Embryonic facial prominence (tissue), 1 donor: ENCODE results near the gene GALNT7.

ENCODE experiments used
- DNase-seq: peaks from one replicate; pipeline ENCODE4 v3.0.0-alpha.2; 2016; ENCODE audit errors: extremely low spot score

GALNT7 gene

DNA sequence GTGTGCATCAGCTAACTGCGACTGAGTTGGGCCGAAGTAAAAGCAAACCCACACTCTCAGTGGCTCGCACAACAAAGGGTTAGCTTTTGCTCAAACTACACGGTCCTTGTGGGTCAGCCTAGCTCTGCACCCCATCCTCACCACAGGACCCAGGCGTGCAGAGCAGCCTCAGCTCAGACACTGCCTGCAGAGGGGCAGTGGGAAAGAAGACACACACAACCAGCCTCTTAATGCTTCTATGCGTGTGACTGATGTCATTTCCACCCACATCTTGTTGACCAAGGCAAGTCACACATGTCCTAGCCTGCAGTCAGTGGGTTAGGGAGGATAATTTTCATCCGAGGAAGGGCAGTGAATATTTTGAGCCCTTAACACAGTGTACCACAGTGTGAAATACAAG is 125.1 kb downstream of the GALNT7 start:
- DNase-seq, result no peak

DNA sequence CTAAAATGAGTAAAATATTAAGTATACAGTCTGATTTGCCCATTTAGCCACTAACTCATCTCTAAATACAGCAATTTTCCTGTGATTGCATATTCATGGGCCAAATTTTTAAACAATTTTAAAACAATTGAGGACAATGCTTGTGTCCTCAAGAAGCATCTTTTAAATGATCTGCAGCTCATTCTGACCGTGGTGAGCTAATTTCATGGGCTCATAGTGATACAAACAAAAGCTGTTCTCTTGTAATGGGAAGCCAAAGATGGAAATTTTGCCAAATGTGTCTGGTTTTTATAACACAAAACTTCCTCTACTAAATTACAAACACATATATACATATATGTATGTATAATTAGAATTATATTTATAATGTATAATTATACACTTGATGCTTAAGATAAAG is 125.8 kb downstream of the GALNT7 start:
- DNase-seq, result no peak

DNA sequence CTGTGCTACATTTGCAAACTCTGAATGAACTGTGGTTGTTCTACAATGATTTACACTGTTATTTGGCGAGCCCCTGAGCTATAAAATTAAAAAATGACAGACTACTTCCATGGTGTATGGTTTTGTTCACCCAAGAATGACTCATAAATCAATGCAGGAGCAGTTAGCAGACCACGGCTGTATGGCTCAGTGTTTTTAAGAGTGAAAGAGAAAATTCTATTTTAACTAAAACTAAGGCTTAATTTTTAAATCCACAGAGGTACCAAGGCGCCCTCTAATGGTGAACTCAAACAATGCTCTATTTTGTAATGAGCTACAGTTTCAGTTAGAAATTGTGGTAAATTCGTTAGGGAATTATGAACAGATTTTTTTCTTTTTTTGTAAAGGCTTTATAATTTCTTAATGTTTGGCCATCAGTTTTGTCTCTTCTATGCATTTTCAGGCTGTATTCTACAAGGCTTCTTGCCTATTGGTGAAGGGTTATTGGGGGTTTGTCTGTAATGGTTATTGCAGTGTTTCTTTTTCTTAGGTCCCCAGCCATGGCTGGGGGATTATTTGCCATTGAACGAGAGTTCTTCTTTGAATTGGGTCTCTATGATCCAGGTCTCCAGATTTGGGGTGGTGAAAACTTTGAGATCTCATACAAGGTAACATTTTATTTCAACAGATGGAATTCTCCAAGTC is 133.0 kb downstream of the GALNT7 start:
- no peak for DNase-seq

DNA sequence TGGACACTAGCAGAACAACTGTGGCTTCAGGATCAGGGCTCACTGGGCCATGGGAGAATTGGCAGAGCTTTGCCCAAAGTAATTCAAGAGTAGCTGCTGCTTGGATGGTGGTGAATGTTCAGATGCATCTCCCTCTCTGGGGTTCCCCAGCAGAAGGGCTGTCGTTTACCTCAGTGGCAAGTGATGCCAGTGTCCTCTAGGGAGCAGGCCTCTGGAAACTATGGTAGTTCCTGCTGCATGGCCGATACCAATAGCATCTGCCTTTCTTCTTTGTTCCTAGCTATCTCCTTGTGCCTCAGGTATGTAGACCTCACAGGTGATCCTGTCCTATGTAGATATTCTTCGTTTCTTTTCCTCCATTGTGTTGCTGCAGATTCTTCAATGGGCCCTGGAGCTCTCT is 139.2 kb downstream of the GALNT7 start:
- DNase-seq, result no peak

DNA sequence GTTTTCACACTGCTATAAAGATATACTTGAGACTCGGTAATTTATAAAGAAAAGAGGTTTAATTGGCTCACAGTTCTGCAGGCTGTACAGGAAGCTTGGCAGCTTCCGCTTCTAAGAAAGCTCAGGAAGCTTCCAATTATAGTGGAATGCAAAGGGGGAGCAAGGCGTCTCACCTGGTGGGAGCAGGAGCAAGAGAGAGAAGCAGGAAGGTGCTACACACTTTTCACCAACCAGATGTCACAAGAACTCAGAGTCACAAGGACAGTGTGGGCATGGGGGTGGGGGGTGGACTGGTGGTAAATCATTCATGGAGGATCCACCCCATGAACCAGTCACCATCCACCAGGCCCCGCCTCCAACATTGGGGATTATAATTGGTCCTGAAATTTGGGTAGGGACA is 142.8 kb downstream of the GALNT7 start:
- DNase-seq, result no peak

DNA sequence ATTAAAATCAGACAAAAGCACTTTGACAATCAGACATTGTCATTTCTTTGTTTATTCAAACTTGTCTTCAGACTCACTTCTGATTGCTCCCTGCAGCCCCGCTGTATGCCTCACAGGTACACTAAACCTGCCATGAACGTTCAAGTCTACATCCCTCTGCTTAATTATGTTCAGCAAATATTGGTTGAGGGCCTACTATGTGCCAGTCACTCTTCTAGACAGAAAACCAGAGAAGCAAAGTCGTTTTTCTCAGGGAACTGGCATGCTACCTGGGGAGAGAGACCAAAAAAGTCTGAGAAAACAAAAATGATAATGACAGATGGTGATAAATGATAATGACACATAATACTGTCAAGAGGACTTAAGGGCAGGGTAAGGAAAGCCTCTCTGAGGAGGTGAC is 146.1 kb downstream of the GALNT7 start:
- no peak for DNase-seq

DNA sequence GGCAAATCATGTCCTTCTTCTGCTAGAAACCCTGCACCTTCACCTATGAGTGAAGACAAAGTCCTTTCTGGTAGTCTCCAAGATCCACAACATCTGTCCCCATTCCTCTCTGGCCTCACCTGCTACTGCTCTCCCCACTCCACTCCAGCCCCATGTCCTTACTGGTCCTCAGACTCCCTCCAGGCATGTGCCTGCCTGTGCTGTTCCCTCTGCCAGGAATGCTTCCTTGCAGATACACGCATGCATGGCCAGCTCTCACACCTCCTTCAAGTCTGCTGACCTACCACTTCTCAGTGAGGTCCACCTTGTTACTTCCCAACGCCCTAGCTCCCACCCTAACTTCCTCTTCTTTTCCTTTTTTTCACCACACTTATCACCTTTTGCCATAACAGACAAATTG is 147.4 kb downstream of the GALNT7 start:
- no peak for DNase-seq

DNA sequence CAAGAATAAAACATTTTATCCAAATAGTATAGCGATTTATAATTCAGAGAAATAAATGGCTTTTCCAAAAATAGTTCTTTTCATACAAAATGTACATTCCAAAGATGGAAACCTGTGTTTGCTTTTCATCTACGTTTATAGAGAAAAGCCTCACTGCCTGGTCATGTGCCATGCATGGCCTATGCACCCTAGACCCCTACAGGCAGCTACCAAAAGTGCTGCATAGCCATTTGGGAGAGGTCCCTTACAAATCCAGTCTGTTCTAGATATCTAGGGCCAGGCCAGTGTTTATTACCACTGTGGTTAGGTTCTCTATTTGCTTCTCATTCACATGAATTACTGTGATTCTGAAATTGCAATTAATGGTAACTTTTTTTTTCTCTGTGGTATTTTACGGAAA is 148.4 kb downstream of the GALNT7 start:
- DNase-seq, result no peak

DNA sequence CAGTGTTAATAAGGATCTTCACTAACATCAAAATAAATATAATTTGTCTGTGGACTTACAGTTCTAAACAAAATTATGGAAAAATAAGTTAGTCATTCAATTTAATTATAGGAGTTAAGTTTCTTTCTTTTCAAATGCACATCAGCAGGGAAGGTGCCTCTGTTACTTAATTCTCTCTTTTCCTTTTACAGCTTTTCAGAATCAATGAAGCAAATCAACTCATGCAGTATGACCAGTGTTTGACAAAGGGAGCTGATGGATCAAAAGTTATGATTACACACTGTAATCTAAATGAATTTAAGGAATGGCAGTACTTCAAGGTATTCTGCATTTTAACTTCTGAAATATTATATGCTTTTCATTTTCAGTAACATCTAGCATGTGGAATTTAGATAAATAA is 149.6 kb downstream of the GALNT7 start:
- DNase-seq, result no peak

DNA sequence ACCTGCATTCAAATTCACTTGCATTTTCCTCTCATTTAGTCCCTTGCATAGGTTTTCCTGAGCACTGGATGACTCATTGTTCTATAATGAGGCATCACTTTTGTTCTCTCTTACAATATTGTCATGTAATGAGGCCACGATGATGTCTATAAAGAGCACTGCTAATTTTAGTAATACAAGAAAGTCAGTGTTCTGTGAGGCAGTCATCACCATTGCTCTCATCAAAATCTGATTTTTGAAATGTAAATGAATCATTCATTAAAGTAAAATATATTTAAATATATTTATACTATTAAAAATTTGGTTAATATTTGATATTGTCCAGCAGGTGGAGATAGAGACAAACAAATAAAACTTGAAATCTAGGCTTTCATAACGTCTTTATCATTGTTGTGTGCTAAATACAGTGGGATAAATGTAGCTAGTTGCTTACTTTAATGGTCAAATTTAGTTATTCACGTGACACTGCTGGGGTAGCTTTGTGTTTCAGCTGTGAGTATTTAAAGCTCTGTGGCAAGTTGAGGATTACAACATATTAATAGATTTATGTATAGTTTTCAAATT is 150.1 kb downstream of the GALNT7 start:
- DNase-seq, result no peak

DNA sequence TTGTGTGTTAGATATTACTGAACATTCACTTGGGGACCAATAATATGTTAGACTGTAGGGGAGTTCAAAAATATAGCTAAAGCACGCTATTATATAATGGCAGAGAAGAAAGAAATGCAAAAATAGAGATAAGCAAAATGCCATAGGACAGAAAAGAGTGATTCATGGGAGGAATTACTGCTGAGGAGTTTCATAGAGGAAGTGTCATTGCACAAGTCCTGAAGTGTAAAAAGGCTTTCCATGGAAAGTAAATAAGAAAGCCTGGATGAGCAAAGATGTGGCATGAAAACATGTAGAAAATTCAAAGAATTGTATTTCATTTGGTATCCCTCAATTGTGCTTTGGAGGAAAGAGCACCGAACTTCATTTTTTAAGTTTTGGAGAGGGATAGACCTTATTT is 151.1 kb downstream of the GALNT7 start:
- no peak for DNase-seq

DNA sequence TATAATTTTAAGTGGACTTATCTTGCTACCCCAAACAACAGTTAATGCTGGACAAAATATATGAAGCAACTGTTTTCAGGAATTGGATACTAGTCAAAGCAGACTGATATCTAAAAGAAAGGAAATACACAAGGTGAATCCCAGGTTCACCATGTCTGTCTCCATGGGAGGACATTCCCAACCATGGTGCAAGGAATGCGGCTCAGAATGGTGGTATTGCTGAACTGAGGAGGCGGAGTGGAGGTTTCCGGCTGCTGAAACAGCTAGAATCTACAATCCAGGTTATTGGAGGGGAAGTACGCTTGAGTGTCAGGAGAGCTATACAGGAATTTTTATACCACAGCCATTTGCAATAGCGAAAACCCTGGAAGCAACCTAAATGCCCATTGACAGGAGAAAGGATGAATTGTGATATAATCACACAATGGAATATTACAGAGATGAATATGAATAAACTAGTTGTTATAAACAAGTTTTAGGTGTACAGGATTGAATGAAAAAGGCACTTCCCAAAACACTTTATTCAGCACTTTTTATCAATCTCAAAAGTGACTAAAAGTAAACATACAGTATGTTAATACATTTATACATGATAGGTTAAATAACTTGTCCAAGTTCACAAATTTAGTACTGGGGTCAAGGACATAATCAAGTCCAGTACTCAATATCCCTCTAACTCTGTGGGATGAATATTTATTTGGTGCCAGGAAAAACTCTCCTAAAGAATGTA is 156.6 kb downstream of the GALNT7 start:
- no peak for DNase-seq

DNA sequence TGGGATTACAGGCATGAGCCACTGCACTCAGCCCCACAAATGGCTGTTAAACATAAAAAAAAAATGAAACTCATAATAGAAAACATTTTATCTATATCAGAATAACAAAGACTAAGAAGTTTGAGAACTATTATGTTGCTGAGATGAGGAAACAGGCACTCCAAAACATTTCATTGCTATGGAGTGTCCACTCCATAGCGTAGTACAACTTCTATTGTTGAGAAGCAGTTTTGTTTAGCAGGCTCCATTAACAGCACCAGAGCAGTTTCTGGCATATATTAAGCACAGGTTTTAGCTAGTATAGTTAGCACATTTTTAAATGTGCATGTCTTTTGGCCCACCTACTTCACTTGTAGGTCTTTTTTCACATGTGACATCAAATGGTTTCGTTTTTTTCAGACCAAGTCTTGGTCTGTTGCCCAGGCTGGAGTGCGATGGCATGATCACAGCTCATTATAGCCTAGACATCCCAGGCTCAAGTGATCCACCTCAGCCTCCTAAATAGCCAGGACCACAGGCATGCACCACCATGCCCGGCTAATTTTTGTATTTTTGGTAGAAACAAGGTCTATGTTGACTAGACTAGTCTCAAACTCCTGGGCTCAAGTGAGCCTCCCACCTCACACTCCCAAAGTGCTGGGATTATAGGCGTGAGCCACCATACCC is 159.8 kb downstream of the GALNT7 start:
- no peak for DNase-seq

DNA sequence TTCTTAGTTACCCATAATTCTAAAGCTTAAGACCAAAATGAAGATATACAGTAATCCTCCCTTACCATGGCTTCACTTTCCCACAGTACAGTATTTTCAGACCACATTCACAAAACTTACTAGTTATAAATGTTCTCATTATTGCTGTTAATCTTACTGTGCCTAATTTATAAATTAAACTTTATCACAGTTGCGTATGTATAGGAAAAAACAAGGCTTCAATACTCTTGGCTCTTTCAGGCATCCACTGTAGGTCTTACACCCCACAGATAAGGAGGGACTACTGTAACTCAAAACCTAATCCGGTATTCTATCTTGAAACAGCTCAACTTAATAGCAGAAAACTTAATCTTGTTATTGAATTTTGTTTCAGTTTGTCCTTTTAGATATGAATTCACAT is 162.0 kb downstream of the GALNT7 start:
- DNase-seq, result no peak

DNA sequence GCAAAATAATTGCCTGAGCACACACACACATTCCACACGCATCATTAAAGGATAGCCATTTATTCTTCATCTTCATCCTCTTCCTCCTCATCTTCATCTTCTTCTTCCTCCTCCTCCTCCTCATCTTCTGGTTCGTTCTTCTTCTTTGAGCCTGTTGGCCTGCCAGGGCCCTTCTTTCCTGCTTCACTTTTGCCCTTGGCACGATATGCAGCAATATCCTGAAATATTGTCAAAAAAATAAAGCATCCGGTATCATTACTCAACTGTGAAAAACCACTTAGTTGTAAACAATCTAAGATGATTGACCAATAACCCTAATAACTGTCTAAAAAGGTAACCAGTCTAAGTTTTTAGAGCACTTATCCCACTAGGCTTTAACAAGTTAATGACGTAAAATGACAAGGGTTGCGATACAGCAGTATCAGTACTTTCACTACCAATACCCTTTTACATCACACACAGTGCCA is 163.4 kb downstream of the GALNT7 start:
- DNase-seq, result no peak

DNA sequence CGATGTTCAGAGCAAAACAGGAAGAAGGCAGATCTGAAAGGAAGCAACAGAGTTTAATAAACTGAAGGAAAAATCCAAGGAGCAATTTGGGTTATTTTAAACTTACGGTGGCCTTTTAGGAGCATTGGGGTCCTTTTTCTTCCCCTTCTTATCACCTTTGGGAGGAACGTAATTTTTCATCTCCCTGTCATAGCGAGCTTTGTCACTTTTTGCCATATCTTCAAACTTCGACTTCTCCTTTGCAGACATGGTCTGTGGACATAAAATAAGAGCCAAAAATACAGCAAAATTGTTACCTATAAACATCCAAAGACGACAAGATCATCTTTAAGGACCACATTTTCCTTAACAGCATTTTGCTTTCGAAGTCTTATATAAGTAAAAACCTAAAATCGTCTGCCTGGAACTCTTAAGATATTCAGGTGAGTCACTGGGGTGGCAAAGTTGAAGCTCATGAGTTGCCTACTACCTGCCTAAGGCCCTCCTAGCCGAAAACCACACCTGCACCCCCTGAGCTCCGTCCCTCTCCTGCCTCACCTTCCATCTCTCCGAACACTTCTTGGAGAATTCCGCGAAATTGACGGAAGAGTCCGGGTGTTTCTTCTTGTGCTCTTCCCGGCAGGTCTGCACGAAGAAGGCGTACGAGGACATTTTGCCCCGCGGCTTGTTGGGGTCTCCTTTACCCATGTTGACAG is 164.5 kb downstream of the GALNT7 start:
- peak; percentile 22 for DNase-seq

DNA sequence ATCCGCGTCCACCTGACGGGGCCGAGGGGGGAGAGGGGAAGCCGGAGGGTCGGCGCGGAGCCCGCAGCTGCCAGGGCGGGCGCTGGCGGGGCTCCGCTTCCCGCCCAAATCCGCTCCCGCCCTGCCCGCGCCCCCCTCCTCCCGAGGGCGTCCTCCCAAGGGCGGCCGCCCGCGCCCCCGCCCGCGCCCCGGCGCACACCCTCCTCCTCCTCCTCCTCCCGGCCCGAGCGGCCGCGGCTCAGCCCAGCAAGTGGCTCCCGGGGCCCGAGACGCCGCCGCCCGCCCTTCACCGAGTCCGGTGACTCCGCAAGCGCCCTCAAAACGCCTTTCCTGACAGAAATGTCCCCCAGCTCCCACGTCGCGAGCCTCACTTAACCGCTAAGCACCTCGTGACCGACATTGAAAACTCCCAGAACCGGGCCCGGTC is 165.1 kb downstream of the GALNT7 start:
- DNase-seq, result no peak

DNA sequence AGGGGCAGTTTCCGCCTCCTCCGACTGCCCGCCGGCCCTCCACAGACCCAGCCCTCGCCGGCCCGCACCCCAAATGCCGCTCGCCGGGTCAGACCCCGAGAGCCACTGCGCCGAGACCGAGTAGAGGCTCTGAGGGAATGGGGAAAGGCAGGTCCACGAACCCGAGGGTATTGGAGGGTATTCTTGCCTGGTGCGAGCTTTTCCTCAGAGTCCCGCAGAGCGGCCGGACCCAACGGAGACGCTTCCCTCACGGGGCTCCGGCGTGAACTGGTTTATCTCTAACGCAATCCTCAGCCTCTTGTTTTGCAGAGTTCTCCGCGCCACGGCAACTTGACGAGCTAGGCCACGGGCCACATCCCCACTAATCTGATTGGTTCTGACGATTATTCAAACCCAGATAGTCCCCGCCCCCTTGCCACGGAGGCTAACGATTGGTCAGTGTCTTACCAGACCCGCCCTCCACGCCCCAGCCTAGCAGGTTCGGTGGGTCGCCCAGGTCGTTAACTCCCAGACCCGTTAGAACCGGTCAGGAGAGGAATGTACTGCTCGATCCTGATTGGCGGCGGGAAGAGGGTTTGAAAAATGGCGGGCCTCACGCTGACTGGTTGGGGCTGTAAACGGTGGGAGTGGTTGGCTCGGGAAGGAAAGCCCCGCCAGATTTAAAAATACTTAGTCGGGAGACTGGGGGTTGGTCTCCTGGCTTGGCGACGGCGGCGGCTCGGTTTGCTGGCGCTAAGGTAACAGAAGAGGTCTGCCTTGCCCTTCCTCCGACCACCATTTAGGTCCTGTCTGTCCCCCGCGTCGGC is 165.7 kb downstream of the GALNT7 start, which contains the start of gene HMGB2:
Gene HMGB2, minus strand, starts transcription at position 274 of the 806 bp plus-strand sequence. CDS start 709 bp downstream, outside the sequence.
- peak; percentile 99 for DNase-seq

DNA sequence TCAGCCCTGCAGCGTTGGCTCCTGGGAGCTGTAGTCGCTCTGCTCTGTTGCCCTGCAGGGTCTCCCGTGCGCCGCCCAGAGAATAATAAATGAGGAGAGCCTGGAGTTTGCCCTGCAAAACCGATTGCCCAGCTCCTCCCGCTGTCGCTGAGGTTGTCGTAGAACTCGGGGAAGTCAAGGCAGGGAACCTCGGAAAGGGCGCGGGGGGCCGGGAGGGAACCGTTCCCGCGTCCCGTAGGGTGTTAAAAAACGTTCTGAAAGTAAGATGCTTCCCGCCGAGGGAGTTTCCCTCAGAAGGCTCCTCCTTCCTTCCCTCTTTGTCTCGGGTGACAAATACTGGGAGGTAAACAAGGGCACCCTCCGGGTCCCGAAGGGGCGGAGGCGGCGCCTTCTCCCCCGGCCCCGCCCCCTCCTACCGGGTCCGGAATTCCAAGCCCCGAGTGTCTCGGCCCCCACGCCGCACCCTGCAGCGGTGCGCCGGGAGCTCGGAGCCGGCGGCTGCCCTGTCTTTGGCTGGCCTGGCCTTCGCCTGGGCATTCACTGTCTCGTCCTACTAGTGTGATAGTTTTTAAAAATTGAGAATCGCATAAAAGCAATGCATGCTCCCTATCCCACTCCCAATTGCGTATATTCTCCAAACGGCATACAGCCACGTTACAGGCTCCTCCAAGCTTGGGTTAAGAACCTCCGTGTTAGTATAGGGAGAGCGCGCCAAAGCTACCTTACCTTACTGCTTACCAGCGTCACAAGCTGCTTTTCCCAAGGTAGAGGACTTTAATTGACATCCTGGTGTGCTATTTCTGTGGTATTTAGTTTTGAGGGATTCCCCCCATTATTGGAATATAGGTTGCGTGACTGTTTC is 166.5 kb downstream of the GALNT7 start:
- peak; percentile 52 for DNase-seq

DNA sequence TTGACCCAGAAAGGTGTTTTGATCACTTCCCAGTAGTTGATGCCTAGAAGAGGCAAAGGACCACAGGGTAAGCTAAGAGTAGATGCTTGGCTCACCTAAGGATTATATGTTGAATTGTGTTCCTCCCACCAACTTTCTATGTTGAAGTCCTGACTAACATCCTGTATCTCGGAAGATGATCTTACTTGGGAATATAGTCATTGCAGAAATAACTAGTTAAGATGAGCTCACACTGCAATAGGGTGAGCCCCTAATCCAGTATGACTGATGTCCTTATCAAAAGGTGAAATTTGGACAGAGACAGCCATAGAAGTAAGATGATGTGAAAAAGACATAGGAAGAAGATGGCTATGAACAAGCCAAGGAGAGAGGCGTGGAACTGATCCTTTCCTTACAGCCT is 168.9 kb downstream of the GALNT7 start:
- DNase-seq, result no peak
